ENCODE results near the gene SP9. TPM values are rescaled to one million over a fixed set of nuclear protein-coding genes. Genes with fewer than 3 reads are reported as not detected.

SP9 gene
- total RNA-seq, 1 donor from 2014 or later: not detected

DNA sequence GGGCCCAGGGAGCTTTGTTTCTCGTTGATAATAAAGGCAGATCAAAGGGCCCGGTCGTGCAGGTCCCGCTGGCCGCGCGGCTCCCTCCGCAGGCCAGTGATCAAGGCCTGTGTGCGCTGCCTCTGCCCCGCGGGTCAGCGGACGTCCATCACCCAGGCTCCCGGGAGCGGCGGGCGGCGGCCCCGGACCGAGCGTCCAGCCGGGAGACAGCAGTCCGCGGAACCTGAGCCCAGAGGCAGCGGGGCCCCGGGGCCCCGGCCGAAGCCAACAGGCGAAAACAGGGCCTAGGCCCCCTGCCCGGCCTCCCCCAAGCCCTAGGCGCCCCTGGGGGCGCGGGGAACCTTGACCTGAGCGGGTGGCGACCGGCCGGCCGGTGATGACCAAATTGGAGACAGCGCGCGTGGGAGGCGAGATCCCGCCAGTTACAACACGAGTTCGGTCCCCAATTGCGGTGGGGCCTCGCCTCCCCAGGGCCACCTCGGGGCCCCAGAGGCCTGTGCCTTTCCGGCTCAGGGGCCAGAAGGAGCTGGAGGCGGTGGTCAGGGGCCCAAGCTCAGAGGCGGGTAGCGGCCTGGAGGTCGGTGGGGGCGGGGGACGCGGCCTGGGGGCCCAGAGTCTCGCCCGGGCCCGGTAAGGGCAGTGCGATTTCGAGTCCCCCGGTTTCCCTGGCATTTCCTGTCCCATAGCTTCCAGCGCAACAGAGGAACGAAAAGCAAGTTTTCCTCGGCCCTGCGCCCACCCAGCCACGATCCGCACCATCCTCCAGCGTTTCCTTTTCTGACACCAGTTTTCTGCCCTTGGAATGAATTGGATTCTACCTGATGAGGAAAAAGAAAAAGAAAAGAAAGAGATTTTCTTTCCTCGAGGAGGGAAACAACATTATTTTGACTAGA, 5.9 kb downstream of the SP9 start:
- H3K36me3 Mint-ChIP-seq: no peaks in the 10 kb centered on the region
- TF ChIP-seq EZH2phosphoT487 (IDR thresholded peaks at IDR 0.05): peak; percentile 38
- peak; percentile 4 for TF ChIP-seq CTCF (IDR thresholded peaks at IDR 0.05)
- no peak for TF ChIP-seq EZH2 (IDR thresholded peaks at IDR 0.05)
- H3K27me3 Mint-ChIP-seq (ENCODE audit: insufficient read depth, low read depth): peaks cover 52% of the 10 kb centered on the region
- peak overlapping the region; percentile 66 for H3K27ac Mint-ChIP-seq
- Histone ChIP-seq H3K4me1 (peaks cover 40% of the 10 kb centered on the region), H2AFZ (replicated peaks) (peak overlapping the region; percentile 46), H3K79me2 (ENCODE audit: low read depth) (no peaks in the 10 kb centered on the region), H3K4me3 (peak overlapping the region; percentile 49), H3K4me2 (peak overlapping the region; percentile 89), H3K36me3 (no peaks in the 10 kb centered on the region), H3K27ac (no peak overlapping the region), H3F3A (ENCODE audit: low read depth) (peaks cover 71% of the 10 kb centered on the region), H3K9me3 (ENCODE audit: low read depth) (no peaks in the 10 kb centered on the region), H4K20me1 (ENCODE audit: low read depth) (peaks cover 63% of the 10 kb centered on the region), H3K27me3 (peaks cover 100% of the 10 kb centered on the region), H3K9ac (no peak overlapping the region)
- H3K4me1 Mint-ChIP-seq: peaks cover 49% of the 10 kb centered on the region
- DNase-seq (ENCODE audit: low spot score): peak; percentile 85
- H3K4me3 Mint-ChIP-seq: peak overlapping the region; percentile 83
- no peaks in the 10 kb centered on the region for H3K9me3 Mint-ChIP-seq

DNA sequence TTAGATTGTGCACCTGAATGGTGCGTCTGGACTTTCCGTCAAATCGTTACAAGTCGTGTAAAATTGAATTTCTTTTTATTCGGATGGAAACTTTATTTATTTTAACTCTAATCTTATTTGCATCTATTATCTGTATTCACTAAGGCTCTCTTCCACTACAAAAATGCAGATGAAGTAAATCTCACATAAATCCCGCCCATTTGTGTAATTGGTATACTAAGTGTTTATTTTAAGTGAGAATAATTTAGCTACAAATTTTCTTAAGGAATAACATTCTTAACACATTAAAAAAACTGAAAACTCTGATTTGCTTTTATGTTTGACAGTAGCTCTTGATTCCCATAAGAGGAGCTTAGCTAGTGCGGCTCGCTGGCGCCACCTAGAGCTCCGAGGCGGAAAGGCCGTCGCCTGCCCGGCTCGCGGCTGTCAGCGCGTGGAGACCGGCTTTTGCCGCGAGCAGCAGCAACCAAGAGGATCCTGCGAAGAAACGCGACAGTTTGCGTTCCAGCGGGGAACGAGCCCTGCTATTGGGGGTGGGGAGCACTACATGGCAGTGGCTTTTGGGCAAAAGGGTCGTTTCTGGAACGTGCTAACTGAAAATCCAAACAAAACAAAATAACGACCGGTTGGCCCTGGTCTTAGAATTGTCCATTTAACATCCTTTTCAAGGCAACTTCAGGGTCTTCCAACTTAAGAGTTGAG, 6.7 kb downstream of the SP9 start:
- H3K27ac Mint-ChIP-seq: no peak overlapping the region
- Histone ChIP-seq H3K36me3 (no peaks in the 10 kb centered on the region), H3K27me3 (peaks cover 100% of the 10 kb centered on the region), H3K9ac (no peak overlapping the region), H3K27ac (no peak overlapping the region), H3K79me2 (ENCODE audit: low read depth) (no peaks in the 10 kb centered on the region), H2AFZ (replicated peaks) (peak overlapping the region; percentile 52), H3K4me2 (peak overlapping the region; percentile 89), H3K4me3 (peak overlapping the region; percentile 49), H3F3A (ENCODE audit: low read depth) (peaks cover 63% of the 10 kb centered on the region), H3K9me3 (ENCODE audit: low read depth) (no peaks in the 10 kb centered on the region), H3K4me1 (peaks cover 33% of the 10 kb centered on the region), H4K20me1 (ENCODE audit: low read depth) (peaks cover 62% of the 10 kb centered on the region)
- H3K9me3 Mint-ChIP-seq: no peaks in the 10 kb centered on the region
- peak; percentile 91 for DNase-seq (ENCODE audit: low spot score)
- peaks cover 49% of the 10 kb centered on the region for H3K4me1 Mint-ChIP-seq
- peak overlapping the region; percentile 83 for H3K4me3 Mint-ChIP-seq
- H3K36me3 Mint-ChIP-seq: no peaks in the 10 kb centered on the region
- no peak for TF ChIP-seq EZH2phosphoT487 (IDR thresholded peaks at IDR 0.05)
- TF ChIP-seq CTCF (IDR thresholded peaks at IDR 0.05): peak; percentile 99
- peaks cover 52% of the 10 kb centered on the region for H3K27me3 Mint-ChIP-seq (ENCODE audit: insufficient read depth, low read depth)

DNA sequence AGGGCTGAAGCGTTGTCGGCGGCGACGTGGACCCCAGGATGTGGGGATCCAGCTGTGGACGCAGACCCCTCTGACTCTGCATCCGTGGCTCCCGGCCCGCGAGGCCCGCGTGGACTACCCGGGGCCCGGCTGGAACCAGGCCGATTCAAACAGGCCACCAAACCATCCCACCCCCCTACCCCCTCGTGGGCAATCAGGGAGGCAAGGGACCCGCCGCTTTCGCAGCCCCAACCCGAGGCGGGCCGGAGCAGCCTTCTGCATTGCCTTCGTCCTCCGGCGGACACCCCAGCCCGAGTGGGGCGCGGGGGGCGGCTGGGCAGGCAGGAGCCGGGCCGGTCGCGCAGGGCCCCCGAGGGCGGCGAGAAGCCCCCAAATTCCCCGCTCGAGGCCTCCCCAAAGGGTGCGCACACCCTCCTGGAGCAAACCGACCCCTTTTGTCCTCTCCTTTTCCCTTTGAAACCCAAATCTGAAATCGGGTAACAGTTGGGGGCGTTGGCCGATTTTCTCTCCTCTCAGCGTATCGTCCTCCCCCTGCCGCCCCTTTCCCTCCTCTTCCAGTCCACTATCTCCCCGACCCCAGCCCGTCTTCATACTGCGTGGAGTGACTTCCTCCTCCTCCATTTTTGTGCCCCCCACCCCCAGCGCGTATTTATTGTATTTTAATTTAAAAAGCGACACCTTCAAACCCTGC, 7.4 kb downstream of the SP9 start:
- peaks cover 99% of the 10 kb centered on the region for H3K27me3 ChIP-seq
- H3K79me2 ChIP-seq (ENCODE audit: low read depth): no peaks in the 10 kb centered on the region
- Mint-ChIP-seq H3K4me1 (peaks cover 49% of the 10 kb centered on the region), H3K27ac (no peak overlapping the region), H3K4me3 (peak overlapping the region; percentile 83), H3K36me3 (peaks cover 4% of the 10 kb centered on the region), H3K27me3 (ENCODE audit: insufficient read depth, low read depth) (peaks cover 52% of the 10 kb centered on the region), H3K9me3 (no peaks in the 10 kb centered on the region)
- peaks cover 57% of the 10 kb centered on the region for H3F3A ChIP-seq (ENCODE audit: low read depth)
- no peak overlapping the region for H3K27ac ChIP-seq
- H4K20me1 ChIP-seq (ENCODE audit: low read depth): peaks cover 62% of the 10 kb centered on the region
- H3K4me2 ChIP-seq: peak overlapping the region; percentile 89
- no peaks in the 10 kb centered on the region for H3K36me3 ChIP-seq
- H3K4me1 ChIP-seq: peaks cover 32% of the 10 kb centered on the region
- H3K9me3 ChIP-seq (ENCODE audit: low read depth): no peaks in the 10 kb centered on the region
- peak; percentile 56 for DNase-seq (ENCODE audit: low spot score)
- H2AFZ ChIP-seq (replicated peaks): peak overlapping the region; percentile 52
- H3K9ac ChIP-seq: no peak overlapping the region
- TF ChIP-seq EZH2 (IDR thresholded peaks at IDR 0.05) (peak; percentile 92), EZH2phosphoT487 (IDR thresholded peaks at IDR 0.05) (peak; percentile 79), CTCF (IDR thresholded peaks at IDR 0.05) (no peak)
- H3K4me3 ChIP-seq: peak overlapping the region; percentile 44
